Bronchial epithelial cell (primary cell): ENCODE results near the gene KIF5A. TPM values are rescaled to one million over a fixed set of nuclear protein-coding genes. Genes with fewer than 3 reads are reported as not detected.

ENCODE experiments used
- DNase-seq: peaks from one replicate; pipeline ENCODE4 v3.0.0-alpha.2; 2010; ENCODE audit warnings: low read depth
- FAIRE-seq: peaks from 2 replicates; lab custom pipeline; 2011; peaks lifted over from hg19 to GRCh38; lab: Jason Lieb, UNC
- H3K27me3 ChIP-seq: 2 replicates; pipeline ENCODE4 v1.5.1; 2011; ENCODE audit warnings: low read length; ENCODE audit not compliant: control insufficient read depth, insufficient read depth
- H3K36me3 ChIP-seq: 2 replicates; pipeline ENCODE4 v1.5.1; 2011; ENCODE audit warnings: low read length; ENCODE audit not compliant: control insufficient read depth, insufficient read depth
- H3K4me3 ChIP-seq: 2 replicates; pipeline ENCODE4 v1.5.1; 2011; ENCODE audit warnings: mild to moderate bottlenecking, low read depth, low read length, control low read depth
- CTCF ChIP-seq: IDR thresholded peaks from 2 replicates; pipeline ENCODE4 v1.5.1; 2011; ENCODE audit warnings: mild to moderate bottlenecking, moderate library complexity, low read length, control low read depth, inconsistent platforms; ENCODE audit not compliant: insufficient read depth, severe bottlenecking
- total RNA-seq: library from RNA; depleted of rRNA; stranded (reverse); fragments of >200 nt; gene quantifications from 2 replicates; pipeline ENCODE4 v1.2.1, GENCODE V29; 2014

KIF5A gene
- total RNA-seq, 1 donor from 2014 or later, result under 0.01 TPM

- FAIRE-seq, result no peak
Observed at GRCh38 chr12:57600395-57600794, 50.6 kb downstream of the KIF5A start.

GRCh38 chr12:57602544-57602943 is 52.7 kb downstream of the KIF5A start:
- Histone ChIP-seq H3K4me3 (no peak overlapping the region), H3K27me3 (no peaks in the 10 kb centered on the region), H3K36me3 (peaks cover 3% of the 10 kb centered on the region)
- FAIRE-seq (peak; percentile 50), DNase-seq (no peak)
- no peak for TF ChIP-seq CTCF

More at GRCh38 chr12:57600395-57600794, 50.6 kb downstream of the KIF5A start:
- H3K4me3 ChIP-seq, result no peak overlapping the region
- no peak for DNase-seq
- H3K36me3 ChIP-seq, result peaks cover 6% of the 10 kb centered on the region
- no peak for TF ChIP-seq CTCF
- H3K27me3 ChIP-seq, result no peaks in the 10 kb centered on the region

- no peak for TF ChIP-seq CTCF
- Histone ChIP-seq H3K36me3 (no peaks in the 10 kb centered on the region), H3K4me3 (no peak overlapping the region), H3K27me3 (no peaks in the 10 kb centered on the region)
- no peak for DNase-seq
- FAIRE-seq, result no peak
Observed at GRCh38 chr12:57603324-57603723, 53.5 kb downstream of the KIF5A start.

GRCh38 chr12:57603815-57604453 is 54.1 kb downstream of the KIF5A start:
- no peak for TF ChIP-seq CTCF
- FAIRE-seq (peak; percentile 60), DNase-seq (peak; percentile 67)
- Histone ChIP-seq H3K4me3 (peak overlapping the region; percentile 61), H3K36me3 (no peaks in the 10 kb centered on the region), H3K27me3 (no peaks in the 10 kb centered on the region)

- no peak for DNase-seq
- no peaks in the 10 kb centered on the region for H3K27me3 ChIP-seq
- H3K36me3 ChIP-seq, result no peaks in the 10 kb centered on the region
- TF ChIP-seq CTCF, result no peak
- no peak for FAIRE-seq
- H3K4me3 ChIP-seq, result peak within 1 kb of the TSS; percentile 61
Observed at GRCh38 chr12:57604454-57604991, 54.7 kb downstream of the KIF5A start, which contains the start of gene DTX3. DTX3 (plus strand) TSS chr12:57604824; CDS start chr12:57606518, 1,694 bp downstream.
